ENCODE results near the gene DIPK1C. TPM values are rescaled to one million over a fixed set of nuclear protein-coding genes. Genes with fewer than 3 reads are reported as not detected.

The DIPK1C gene
- total and polyA plus RNA-seq, 10 of the 15 experiments (the other 5 are each of a cell fraction or from before 2014, with no cell fraction given) = not detected

GRCh38 chr18:74420926-74421325 lies 36.2 kb downstream of the DIPK1C start (continued):
- TF ChIP-seq, protein P1, sequence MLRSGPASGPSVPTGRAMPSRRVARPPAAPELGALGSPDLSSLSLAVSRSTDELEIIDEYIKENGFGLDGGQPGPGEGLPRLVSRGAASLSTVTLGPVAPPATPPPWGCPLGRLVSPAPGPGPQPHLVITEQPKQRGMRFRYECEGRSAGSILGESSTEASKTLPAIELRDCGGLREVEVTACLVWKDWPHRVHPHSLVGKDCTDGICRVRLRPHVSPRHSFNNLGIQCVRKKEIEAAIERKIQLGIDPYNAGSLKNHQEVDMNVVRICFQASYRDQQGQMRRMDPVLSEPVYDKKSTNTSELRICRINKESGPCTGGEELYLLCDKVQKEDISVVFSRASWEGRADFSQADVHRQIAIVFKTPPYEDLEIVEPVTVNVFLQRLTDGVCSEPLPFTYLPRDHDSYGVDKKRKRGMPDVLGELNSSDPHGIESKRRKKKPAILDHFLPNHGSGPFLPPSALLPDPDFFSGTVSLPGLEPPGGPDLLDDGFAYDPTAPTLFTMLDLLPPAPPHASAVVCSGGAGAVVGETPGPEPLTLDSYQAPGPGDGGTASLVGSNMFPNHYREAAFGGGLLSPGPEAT (IDR thresholded peaks at IDR 0.05; ENCODE audit: low read depth) = no peak
- no peak for TF ChIP-seq IRF5 (IDR thresholded peaks at IDR 0.05; ENCODE audit: borderline replicate concordance)
- no peak for TF ChIP-seq MEF2B (IDR thresholded peaks at IDR 0.05; ENCODE audit: partially characterized antibody, poor library complexity, severe bottlenecking)
- TF ChIP-seq NFYA (IDR thresholded peaks at IDR 0.05; ENCODE audit: borderline replicate concordance, low read depth, low read length) = no peak

GRCh38 chr18:74420481-74420880 lies 36.6 kb downstream of the DIPK1C start:
- intact Hi-C loops (cut with micrococcal nuclease; ENCODE audit: unreplicated experiment) (no loop called here), in situ Hi-C loops (cut with MboI) (no loop called here)
- Histone ChIP-seq H3K27ac (ENCODE audit: control insufficient read depth, insufficient read depth) (no peak overlapping the region), H3K9ac (ENCODE audit: control insufficient read depth, insufficient read depth, low read length) (no peak overlapping the region), H3K79me2 (ENCODE audit: control insufficient read depth, insufficient read depth, low read length) (no peaks in the 10 kb centered on the region), H3K9me3 (replicated peaks; ENCODE audit: control insufficient read depth, insufficient read depth, low read length) (no peaks in the 10 kb centered on the region), H3K27me3 (replicated peaks in 1 of 2; ENCODE audit: control insufficient read depth in 2 of 2, insufficient read depth in 2 of 2, low read length in 1 of 2) (peaks cover 0 to 7% of the 10 kb centered on the region in 2 experiments; a peak in 1 of 4 replicates), H3K4me3 (no peak overlapping the region), H3K36me3 (ENCODE audit: control insufficient read depth in 2 of 2, insufficient read depth in 2 of 2, low read length in 1 of 2) (no peaks in the 10 kb centered on the region), H3K4me1 (ENCODE audit: control insufficient read depth, insufficient read depth, low read length) (no peaks in the 10 kb centered on the region), H4K20me1 (ENCODE audit: control insufficient read depth, insufficient read depth) (no peaks in the 10 kb centered on the region), H2AFZ (ENCODE audit: control insufficient read depth, low read depth, low read length) (no peak overlapping the region), H3K4me2 (ENCODE audit: control insufficient read depth, insufficient read depth) (no peak overlapping the region)
- ChIA-PET SMC1A (ENCODE audit: uncharacterized antibody, unreplicated experiment) (no interaction called here), RAD21 (ENCODE audit: unreplicated experiment) (no interaction called here), CTCF (no interaction called here), POLR2A (no interaction called here)
- no peak for FAIRE-seq
- BruUV-seq (replicated peaks) = no TSS peak
- DNase-seq (ENCODE audit: low read depth, low spot score) = no peak
- ATAC-seq = no peak
- TF ChIP-seq CREB1 (IDR thresholded peaks at IDR 0.05; ENCODE audit: low read depth) = no peak
- no peak for TF ChIP-seq GATAD2B (conservative IDR thresholded peaks at IDR 0.05; ENCODE audit: low read depth)
- TF ChIP-seq, protein P2, sequence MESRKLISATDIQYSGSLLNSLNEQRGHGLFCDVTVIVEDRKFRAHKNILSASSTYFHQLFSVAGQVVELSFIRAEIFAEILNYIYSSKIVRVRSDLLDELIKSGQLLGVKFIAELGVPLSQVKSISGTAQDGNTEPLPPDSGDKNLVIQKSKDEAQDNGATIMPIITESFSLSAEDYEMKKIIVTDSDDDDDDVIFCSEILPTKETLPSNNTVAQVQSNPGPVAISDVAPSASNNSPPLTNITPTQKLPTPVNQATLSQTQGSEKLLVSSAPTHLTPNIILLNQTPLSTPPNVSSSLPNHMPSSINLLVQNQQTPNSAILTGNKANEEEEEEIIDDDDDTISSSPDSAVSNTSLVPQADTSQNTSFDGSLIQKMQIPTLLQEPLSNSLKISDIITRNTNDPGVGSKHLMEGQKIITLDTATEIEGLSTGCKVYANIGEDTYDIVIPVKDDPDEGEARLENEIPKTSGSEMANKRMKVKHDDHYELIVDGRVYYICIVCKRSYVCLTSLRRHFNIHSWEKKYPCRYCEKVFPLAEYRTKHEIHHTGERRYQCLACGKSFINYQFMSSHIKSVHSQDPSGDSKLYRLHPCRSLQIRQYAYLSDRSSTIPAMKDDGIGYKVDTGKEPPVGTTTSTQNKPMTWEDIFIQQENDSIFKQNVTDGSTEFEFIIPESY (IDR thresholded peaks at IDR 0.05) = no peak
- TF ChIP-seq, protein P3, sequence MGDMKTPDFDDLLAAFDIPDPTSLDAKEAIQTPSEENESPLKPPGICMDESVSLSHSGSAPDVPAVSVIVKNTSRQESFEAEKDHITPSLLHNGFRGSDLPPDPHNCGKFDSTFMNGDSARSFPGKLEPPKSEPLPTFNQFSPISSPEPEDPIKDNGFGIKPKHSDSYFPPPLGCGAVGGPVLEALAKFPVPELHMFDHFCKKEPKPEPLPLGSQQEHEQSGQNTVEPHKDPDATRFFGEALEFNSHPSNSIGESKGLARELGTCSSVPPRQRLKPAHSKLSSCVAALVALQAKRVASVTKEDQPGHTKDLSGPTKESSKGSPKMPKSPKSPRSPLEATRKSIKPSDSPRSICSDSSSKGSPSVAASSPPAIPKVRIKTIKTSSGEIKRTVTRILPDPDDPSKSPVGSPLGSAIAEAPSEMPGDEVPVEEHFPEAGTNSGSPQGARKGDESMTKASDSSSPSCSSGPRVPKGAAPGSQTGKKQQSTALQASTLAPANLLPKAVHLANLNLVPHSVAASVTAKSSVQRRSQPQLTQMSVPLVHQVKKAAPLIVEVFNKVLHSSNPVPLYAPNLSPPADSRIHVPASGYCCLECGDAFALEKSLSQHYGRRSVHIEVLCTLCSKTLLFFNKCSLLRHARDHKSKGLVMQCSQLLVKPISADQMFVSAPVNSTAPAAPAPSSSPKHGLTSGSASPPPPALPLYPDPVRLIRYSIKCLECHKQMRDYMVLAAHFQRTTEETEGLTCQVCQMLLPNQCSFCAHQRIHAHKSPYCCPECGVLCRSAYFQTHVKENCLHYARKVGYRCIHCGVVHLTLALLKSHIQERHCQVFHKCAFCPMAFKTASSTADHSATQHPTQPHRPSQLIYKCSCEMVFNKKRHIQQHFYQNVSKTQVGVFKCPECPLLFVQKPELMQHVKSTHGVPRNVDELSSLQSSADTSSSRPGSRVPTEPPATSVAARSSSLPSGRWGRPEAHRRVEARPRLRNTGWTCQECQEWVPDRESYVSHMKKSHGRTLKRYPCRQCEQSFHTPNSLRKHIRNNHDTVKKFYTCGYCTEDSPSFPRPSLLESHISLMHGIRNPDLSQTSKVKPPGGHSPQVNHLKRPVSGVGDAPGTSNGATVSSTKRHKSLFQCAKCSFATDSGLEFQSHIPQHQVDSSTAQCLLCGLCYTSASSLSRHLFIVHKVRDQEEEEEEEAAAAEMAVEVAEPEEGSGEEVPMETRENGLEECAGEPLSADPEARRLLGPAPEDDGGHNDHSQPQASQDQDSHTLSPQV (IDR thresholded peaks at IDR 0.05) = no peak
- TF ChIP-seq MXI1 (IDR thresholded peaks at IDR 0.05; ENCODE audit: low read depth, low read length) = no peak
- TF ChIP-seq MEF2B (IDR thresholded peaks at IDR 0.05; ENCODE audit: partially characterized antibody, poor library complexity, severe bottlenecking) = no peak
- TF ChIP-seq SMAD1 (IDR thresholded peaks at IDR 0.05; ENCODE audit: low read depth, partially characterized antibody) = no peak
- TF ChIP-seq BMI1 (IDR thresholded peaks at IDR 0.05; ENCODE audit: borderline replicate concordance) = no peak
- 19% methylated on average over 2 of the region's 2 CpGs for WGBS (ENCODE audit: insufficient coverage, insufficient replicate concordance, low lambda C conversion rate, missing lambda C conversion rate)
